Measurements from ENCODE around the gene IRX5.

IRX5 gene

DNA sequence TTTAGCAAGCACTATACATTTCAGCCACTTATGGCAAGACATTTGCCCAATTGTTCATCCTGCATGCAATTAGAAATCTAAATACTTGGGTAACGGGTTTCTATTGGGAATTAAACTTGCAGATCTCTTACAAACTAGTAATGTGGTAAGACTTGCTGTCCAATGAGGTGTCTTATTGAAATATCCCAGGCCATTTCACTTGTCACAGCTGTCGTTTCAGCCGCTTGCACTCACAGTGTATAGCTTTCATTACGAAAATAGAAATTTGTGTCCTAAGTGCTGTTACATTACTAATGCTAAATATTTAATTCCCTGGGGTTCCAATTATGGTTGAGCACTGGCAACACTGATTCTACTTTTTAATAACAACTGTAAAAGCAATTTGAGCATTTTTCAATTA is 40.3 kb upstream of the IRX5 start:
- no peak overlapping the region for H4K8ac ChIP-seq (ENCODE audit: low read depth, low read length)
- H4K91ac ChIP-seq (ENCODE audit: low read depth, low read length, poor library complexity) = no peak overlapping the region
- no peak overlapping the region for H2AFZ ChIP-seq (ENCODE audit: low read length)
- H3K27me3 ChIP-seq (ENCODE audit: control insufficient read depth in 3 of 3, insufficient read depth in 3 of 3, low read depth in 1 of 3, low read length in 3 of 3) = no peaks in the 10 kb centered on the region
- H2BK120ac ChIP-seq (ENCODE audit: low read depth, low read length) = no peak overlapping the region
- no peak overlapping the region for H2AK5ac ChIP-seq (ENCODE audit: low read depth, low read length)
- no peak overlapping the region for H3K18ac ChIP-seq (ENCODE audit: low read length)
- no peak overlapping the region for H3K4me3 ChIP-seq (ENCODE audit: low read length in 2 of 2)
- no peak overlapping the region for H2BK12ac ChIP-seq (ENCODE audit: low read length)
- peaks cover 0 to 2% of the 10 kb centered on the region in 2 donors for H3K9me3 ChIP-seq (replicated peaks in 1 of 2; ENCODE audit: control insufficient read depth in 2 of 2, insufficient read depth in 1 of 2, low read depth in 1 of 2, low read length in 2 of 2)
- no peak overlapping the region for H3K27ac ChIP-seq (replicated peaks; ENCODE audit: low read length)
- WGBS, 2 donors (ENCODE audit: extremely low coverage in 2 of 2, insufficient read length in 2 of 2, insufficient replicate concordance in 1 of 2) = no CpG with 5 or more reads among the region's 4 CpGs
- DNase-seq (ENCODE audit: low spot score) = no peak
- H3K9ac ChIP-seq (ENCODE audit: low read depth, low read length, poor library complexity) = no peak overlapping the region
- no peak overlapping the region for H3K23ac ChIP-seq (ENCODE audit: low read depth, low read length, poor library complexity)
- H3K79me1 ChIP-seq (ENCODE audit: low read depth, low read length) = no peaks in the 10 kb centered on the region
- no peak overlapping the region for H3K4ac ChIP-seq (ENCODE audit: low read length)
- H2BK5ac ChIP-seq (ENCODE audit: low read length) = no peak overlapping the region
- H3K4me1 ChIP-seq (ENCODE audit: control insufficient read depth in 2 of 2, insufficient read depth in 1 of 2, low read depth in 1 of 2, low read length in 2 of 2) = no peaks in the 10 kb centered on the region
- H3K14ac ChIP-seq (ENCODE audit: low read length) = no peak overlapping the region
- no peak overlapping the region for H2BK15ac ChIP-seq (ENCODE audit: low read length)
- peaks cover 0 to 2% of the 10 kb centered on the region in 2 donors for H3K36me3 ChIP-seq (replicated peaks in 1 of 2; ENCODE audit: control insufficient read depth in 2 of 2, insufficient read depth in 2 of 2, low read length in 2 of 2)
- no peak overlapping the region for H3K4me2 ChIP-seq (ENCODE audit: insufficient read depth, low read length, poor library complexity, severe bottlenecking)

DNA sequence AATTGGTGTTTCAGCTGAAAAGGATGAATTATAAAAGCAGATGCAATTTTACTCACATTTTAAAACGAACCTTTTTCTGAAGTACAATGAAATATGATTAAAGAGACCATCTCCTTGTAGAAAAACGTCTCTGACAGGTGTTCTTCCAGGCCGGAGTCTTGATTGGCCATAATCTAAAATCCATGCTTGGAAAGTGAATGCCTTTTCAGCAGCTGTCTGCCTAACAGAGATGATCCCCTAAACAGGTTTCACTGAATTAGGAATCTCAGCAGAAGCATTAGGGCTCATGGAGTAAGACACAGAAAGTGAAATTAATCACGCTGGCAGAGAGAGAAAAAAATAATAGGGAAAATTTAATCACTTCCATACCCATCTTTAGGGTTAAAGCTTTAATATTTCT is 39.3 kb upstream of the IRX5 start:
- H3K27ac ChIP-seq (replicated peaks; ENCODE audit: low read length) = no peak overlapping the region
- no peak overlapping the region for H4K91ac ChIP-seq (ENCODE audit: low read depth, low read length, poor library complexity)
- H3K18ac ChIP-seq (ENCODE audit: low read length) = no peak overlapping the region
- no peak overlapping the region for H2BK12ac ChIP-seq (ENCODE audit: low read length)
- H2BK120ac ChIP-seq (ENCODE audit: low read depth, low read length) = no peak overlapping the region
- no peak overlapping the region for H3K4ac ChIP-seq (ENCODE audit: low read length)
- no peak overlapping the region for H2BK15ac ChIP-seq (ENCODE audit: low read length)
- H3K4me1 ChIP-seq (ENCODE audit: control insufficient read depth in 2 of 2, insufficient read depth in 1 of 2, low read depth in 1 of 2, low read length in 2 of 2) = no peaks in the 10 kb centered on the region
- no peak overlapping the region for H2BK5ac ChIP-seq (ENCODE audit: low read length)
- no peak overlapping the region for H3K23ac ChIP-seq (ENCODE audit: low read depth, low read length, poor library complexity)
- H2AFZ ChIP-seq (ENCODE audit: low read length) = no peak overlapping the region
- no peak overlapping the region for H3K4me2 ChIP-seq (ENCODE audit: insufficient read depth, low read length, poor library complexity, severe bottlenecking)
- H3K4me3 ChIP-seq (ENCODE audit: low read length in 2 of 2) = no peak overlapping the region
- H3K79me1 ChIP-seq (ENCODE audit: low read depth, low read length) = no peaks in the 10 kb centered on the region
- peaks cover 0 to 2% of the 10 kb centered on the region in 2 donors for H3K36me3 ChIP-seq (replicated peaks in 1 of 2; ENCODE audit: control insufficient read depth in 2 of 2, insufficient read depth in 2 of 2, low read length in 2 of 2)
- WGBS, 2 donors (ENCODE audit: extremely low coverage in 2 of 2, insufficient read length in 2 of 2, insufficient replicate concordance in 1 of 2) = no CpG with 5 or more reads among the region's 4 CpGs
- H2AK5ac ChIP-seq (ENCODE audit: low read depth, low read length) = no peak overlapping the region
- no peak overlapping the region for H3K9ac ChIP-seq (ENCODE audit: low read depth, low read length, poor library complexity)
- DNase-seq (ENCODE audit: low spot score) = no peak
- H4K8ac ChIP-seq (ENCODE audit: low read depth, low read length) = no peak overlapping the region
- no peak overlapping the region for H3K14ac ChIP-seq (ENCODE audit: low read length)
- peaks cover 0 to 2% of the 10 kb centered on the region in 2 donors for H3K9me3 ChIP-seq (replicated peaks in 1 of 2; ENCODE audit: control insufficient read depth in 2 of 2, insufficient read depth in 1 of 2, low read depth in 1 of 2, low read length in 2 of 2)
- no peaks in the 10 kb centered on the region for H3K27me3 ChIP-seq (ENCODE audit: control insufficient read depth in 3 of 3, insufficient read depth in 3 of 3, low read depth in 1 of 3, low read length in 3 of 3)

DNA sequence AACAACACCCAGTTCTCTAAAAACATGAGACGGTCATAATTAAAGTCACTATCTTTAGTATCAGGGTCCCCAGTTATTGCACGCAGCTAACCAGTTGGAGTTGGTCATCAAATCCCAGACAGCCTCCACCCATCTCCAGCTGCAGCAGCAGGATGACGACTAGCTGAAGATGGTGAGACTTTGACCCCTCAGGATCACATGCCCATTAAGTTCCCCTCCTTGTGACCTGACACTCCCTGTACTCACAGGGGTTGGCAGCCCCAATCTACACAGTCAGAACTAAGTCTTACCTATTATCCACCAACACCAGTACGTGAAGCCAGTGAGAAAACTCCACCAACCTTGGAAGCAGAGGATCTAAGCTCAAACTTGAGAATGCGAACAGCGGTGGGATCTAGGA is 37.7 kb upstream of the IRX5 start:
- Histone ChIP-seq H2BK5ac (ENCODE audit: low read length) (no peak overlapping the region), H2BK120ac (ENCODE audit: low read depth, low read length) (no peak overlapping the region), H2AK5ac (ENCODE audit: low read depth, low read length) (no peak overlapping the region), H3K4me3 (ENCODE audit: low read length in 2 of 2) (no peak overlapping the region), H3K79me1 (ENCODE audit: low read depth, low read length) (no peaks in the 10 kb centered on the region), H3K9me3 (replicated peaks in 1 of 2; ENCODE audit: control insufficient read depth in 2 of 2, insufficient read depth in 1 of 2, low read depth in 1 of 2, low read length in 2 of 2) (no peaks in the 10 kb centered on the region), H2BK12ac (ENCODE audit: low read length) (no peak overlapping the region), H3K14ac (ENCODE audit: low read length) (no peak overlapping the region), H4K91ac (ENCODE audit: low read depth, low read length, poor library complexity) (no peak overlapping the region), H3K18ac (ENCODE audit: low read length) (no peak overlapping the region), H3K27me3 (ENCODE audit: control insufficient read depth in 3 of 3, insufficient read depth in 3 of 3, low read depth in 1 of 3, low read length in 3 of 3) (no peaks in the 10 kb centered on the region), H4K8ac (ENCODE audit: low read depth, low read length) (no peak overlapping the region), H2BK15ac (ENCODE audit: low read length) (no peak overlapping the region), H3K4ac (ENCODE audit: low read length) (no peak overlapping the region), H3K9ac (ENCODE audit: low read depth, low read length, poor library complexity) (no peak overlapping the region), H3K27ac (replicated peaks; ENCODE audit: low read length) (no peak overlapping the region), H3K4me1 (ENCODE audit: control insufficient read depth in 2 of 2, insufficient read depth in 1 of 2, low read depth in 1 of 2, low read length in 2 of 2) (no peaks in the 10 kb centered on the region), H3K4me2 (ENCODE audit: insufficient read depth, low read length, poor library complexity, severe bottlenecking) (no peak overlapping the region), H2AFZ (ENCODE audit: low read length) (no peak overlapping the region), H3K23ac (ENCODE audit: low read depth, low read length, poor library complexity) (no peak overlapping the region), H3K36me3 (replicated peaks in 1 of 2; ENCODE audit: control insufficient read depth in 2 of 2, insufficient read depth in 2 of 2, low read length in 2 of 2) (no peaks in the 10 kb centered on the region)
- DNase-seq (ENCODE audit: low spot score) = no peak
- no CpG with 5 or more reads among the region's 6 CpGs for WGBS, 2 donors (ENCODE audit: extremely low coverage in 2 of 2, insufficient read length in 2 of 2, insufficient replicate concordance in 1 of 2)

DNA sequence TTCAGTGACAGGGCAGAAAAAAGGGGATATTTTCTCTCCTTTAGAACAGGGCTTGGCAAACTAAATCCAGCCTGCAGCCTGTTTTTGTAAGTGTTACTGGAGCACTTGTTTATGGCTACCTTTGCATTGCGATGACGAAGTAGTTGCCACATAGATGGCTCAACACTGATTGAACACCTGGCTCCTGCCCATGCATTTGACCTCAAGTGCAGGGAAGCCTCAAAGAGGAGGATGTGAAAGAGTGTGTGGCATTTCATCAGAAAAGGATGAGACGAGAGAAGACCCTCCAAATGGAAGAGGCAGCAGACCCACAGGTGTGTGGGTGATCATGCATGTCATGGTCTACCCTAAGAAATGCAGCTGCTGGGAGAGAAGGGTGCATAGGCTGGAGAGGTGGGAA is 32.7 kb upstream of the IRX5 start:
- H3K9ac ChIP-seq (ENCODE audit: low read depth, low read length, poor library complexity) = no peak overlapping the region
- DNase-seq (ENCODE audit: low spot score) = no peak
- no CpG with 5 or more reads among the region's 3 CpGs for WGBS, 2 donors (ENCODE audit: extremely low coverage in 2 of 2, insufficient read length in 2 of 2, insufficient replicate concordance in 1 of 2)
- no peak overlapping the region for H3K23ac ChIP-seq (ENCODE audit: low read depth, low read length, poor library complexity)
- no peak overlapping the region for H2BK5ac ChIP-seq (ENCODE audit: low read length)
- H2AFZ ChIP-seq (ENCODE audit: low read length) = no peak overlapping the region
- no peak overlapping the region for H3K18ac ChIP-seq (ENCODE audit: low read length)
- H3K9me3 ChIP-seq (replicated peaks in 1 of 2; ENCODE audit: control insufficient read depth in 2 of 2, insufficient read depth in 1 of 2, low read depth in 1 of 2, low read length in 2 of 2) = peaks cover 0 to 4% of the 10 kb centered on the region in 2 donors
- H3K27ac ChIP-seq (replicated peaks; ENCODE audit: low read length) = no peak overlapping the region
- no peak overlapping the region for H2BK12ac ChIP-seq (ENCODE audit: low read length)
- no peak overlapping the region for H2BK120ac ChIP-seq (ENCODE audit: low read depth, low read length)
- no peak overlapping the region for H4K8ac ChIP-seq (ENCODE audit: low read depth, low read length)
- H3K4me2 ChIP-seq (ENCODE audit: insufficient read depth, low read length, poor library complexity, severe bottlenecking) = no peak overlapping the region
- no peak overlapping the region for H2BK15ac ChIP-seq (ENCODE audit: low read length)
- no peak overlapping the region for H3K4ac ChIP-seq (ENCODE audit: low read length)
- H3K4me3 ChIP-seq (ENCODE audit: low read length in 2 of 2) = no peak overlapping the region
- H3K79me1 ChIP-seq (ENCODE audit: low read depth, low read length) = no peaks in the 10 kb centered on the region
- H2AK5ac ChIP-seq (ENCODE audit: low read depth, low read length) = no peak overlapping the region
- H3K14ac ChIP-seq (ENCODE audit: low read length) = no peak overlapping the region
- H4K91ac ChIP-seq (ENCODE audit: low read depth, low read length, poor library complexity) = no peak overlapping the region
- no peaks in the 10 kb centered on the region for H3K27me3 ChIP-seq (ENCODE audit: control insufficient read depth in 3 of 3, insufficient read depth in 3 of 3, low read depth in 1 of 3, low read length in 3 of 3)
- no peaks in the 10 kb centered on the region for H3K4me1 ChIP-seq (ENCODE audit: control insufficient read depth in 2 of 2, insufficient read depth in 1 of 2, low read depth in 1 of 2, low read length in 2 of 2)
- H3K36me3 ChIP-seq (replicated peaks in 1 of 2; ENCODE audit: control insufficient read depth in 2 of 2, insufficient read depth in 2 of 2, low read length in 2 of 2) = no peaks in the 10 kb centered on the region
